DMS153 (cell line): ENCODE measurements around the gene IDI1.
A peak's percentile ranks its signal among the peaks of the same experiment; 100 is the strongest.
"Not testable (repeated sequence)": the region's sequence is repeated elsewhere in the genome, so short reads cannot be mapped to it uniquely, and the experiment has no call there.

ENCODE experiments used
- DNase-seq: peaks from one replicate; lab custom pipeline; 2025; lab: John Stamatoyannopoulos, UW

The IDI1 gene

GRCh38 chr10:1063232-1063865 is 14.4 kb upstream of the IDI1 start:
- DNase-seq, result no peak

- no peak for DNase-seq
These were observed 13.2 kb upstream of the IDI1 start for GRCh38 chr10:1061930-1062774.

DNA sequence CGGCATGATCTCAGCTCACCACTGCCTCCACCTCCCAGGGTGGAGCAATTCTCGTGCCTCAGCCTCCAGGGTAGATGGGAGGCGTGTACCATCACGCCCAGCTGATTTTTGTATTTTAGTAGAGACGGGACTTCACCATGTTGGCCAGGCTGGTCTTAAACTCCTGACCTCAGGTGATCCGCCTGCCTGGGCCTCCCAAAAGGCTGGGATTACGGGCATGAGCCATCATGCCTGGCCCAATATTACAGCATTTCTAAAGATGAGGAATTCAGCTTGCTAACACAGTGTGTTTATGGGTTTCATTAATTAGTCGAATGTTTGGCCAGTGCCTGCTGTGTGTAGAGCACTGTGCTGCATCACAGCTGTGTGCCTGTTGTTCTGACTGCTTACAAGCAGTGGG is 11.0 kb upstream of the IDI1 start:
- DNase-seq, result no peak

- no peak for DNase-seq
These were observed 9.1 kb upstream of the IDI1 start for GRCh38 chr10:1058017-1058416.

- no peak for DNase-seq
These were observed 8.3 kb upstream of the IDI1 start for GRCh38 chr10:1057106-1057657.

DNA sequence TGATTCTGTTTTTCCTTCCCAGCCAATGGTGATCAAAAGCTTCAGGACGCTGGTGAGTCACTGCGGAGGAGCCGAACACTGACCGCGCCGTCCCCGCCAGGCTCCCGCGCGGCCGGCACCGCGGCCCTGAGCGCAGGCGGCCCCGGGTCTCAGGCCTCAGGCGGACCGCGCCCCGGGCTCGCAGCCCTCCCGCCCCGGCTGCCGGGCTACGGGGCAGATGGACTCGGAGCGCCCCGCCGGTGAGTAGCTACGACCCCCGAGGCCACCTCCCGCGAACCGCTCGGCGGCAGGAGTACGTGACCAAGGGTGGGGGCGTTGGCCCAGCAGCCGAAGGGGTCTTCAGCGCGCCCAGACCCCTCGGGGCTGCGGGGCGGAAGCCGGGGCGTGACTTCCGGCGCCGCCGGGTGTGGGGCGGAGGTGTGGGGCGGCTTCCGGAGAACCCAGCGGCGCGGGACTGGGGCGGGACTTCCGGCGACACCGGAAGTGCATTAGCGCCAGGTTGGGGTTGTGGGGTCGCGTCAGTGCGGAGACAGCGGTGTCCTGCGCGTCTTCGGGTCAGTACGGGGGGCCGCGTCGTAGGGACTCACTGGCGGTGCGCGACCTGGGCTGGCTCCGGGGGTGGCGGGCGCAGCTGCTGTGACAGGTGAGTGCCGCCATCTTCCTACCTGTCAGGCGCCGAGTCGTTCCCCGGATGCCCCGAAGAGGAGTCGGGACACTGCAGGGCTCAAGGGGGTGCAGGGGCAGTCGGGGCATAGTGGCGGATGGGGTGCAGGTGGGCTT is 7.6 kb upstream of the IDI1 start, which contains the start of gene WDR37:
Gene WDR37 (plus strand): TSS at position 60 of the 780 bp plus-strand sequence. CDS start 15,771 bp downstream, outside the sequence.
- DNase-seq, result peak; percentile 6

- DNase-seq, result no peak
These were observed 5.8 kb upstream of the IDI1 start for GRCh38 chr10:1054684-1055083.

DNA sequence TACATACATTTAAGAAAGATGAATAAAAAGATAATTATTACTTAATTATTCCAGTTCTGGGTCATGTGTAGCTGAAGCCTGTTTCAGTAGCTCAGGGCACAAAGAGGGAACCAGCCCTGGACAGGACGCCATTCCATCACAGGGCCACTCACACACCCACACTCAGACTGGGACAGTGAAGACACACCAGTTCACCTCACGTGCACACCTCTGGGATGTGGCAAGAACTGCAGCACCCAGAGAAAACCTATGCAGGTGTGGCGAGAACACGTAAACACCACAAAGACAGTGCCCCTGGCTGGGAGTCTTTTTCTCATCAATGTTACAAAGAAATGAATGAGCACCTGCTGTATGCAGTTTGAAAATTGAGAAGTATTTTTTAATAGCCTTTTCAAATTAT is 1.6 kb upstream of the IDI1 start:
- DNase-seq, result no peak

DNA sequence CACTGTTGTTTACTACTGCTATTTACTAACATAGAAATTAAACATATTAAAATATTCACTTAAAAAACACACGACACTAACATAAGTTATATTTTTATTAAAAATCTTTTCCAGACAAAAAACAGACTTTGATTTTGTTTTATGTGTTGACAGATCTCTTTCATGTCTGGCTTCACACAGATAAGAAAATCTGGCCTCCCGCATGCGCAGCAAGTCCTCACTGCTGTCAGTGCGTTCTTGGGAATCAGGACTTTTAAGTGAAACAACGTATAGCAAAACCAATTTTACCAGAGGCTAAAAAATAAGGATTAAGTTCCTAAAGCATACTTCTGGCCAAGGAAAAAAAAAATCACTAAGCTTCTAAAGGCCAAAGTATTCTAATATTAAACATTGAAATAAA is 1.2 kb upstream of the IDI1 start:
- DNase-seq, result no peak

DNA sequence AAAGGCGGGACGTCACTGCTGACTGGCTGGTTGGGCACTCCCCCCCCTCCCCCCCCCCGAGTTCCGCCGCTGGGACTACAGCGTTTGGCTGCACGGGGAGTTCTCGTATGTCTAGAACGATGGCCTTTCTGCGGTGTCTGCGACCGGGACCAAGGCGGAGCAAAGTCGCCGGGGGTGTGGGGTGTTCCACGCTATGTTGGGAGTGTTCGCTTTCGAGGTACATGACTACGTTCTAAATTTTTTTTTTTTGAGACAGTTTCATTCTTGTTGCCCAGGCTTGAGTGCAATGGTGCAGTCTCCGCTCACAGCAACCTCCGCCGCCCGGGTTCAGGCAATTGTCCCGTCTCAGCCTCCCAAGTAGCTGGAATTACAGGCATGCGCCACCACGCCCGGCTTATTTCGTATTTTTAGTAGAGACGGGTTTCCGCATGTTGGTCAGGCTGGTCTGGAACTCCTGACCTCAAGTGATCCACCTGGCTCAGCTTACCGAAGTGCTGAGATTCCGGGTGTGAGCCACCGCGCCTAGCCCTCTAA is 573 bp upstream of the IDI1 start:
- DNase-seq, result no peak

DNA sequence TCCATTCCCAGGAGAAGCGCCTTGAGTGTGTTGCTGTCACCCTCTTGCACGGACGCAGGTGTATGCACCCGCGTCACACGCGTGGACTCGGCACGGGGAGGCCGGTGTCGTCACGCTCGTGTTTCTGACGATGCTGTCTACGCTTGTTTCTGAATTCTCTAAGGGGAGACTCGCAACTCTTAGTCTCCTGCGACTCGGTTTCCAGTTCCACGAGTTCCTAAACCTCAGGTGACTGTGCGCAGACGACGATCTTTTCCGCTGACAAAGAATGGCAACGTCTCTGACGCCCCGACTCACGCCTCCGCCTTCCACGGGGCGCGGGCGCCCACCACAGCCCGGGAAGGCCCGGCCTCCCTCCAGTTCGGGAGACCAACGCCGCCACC is 579 bp downstream of the IDI1 start:
- no peak for DNase-seq

GRCh38 chr10:1047937-1048336 is 982 bp downstream of the IDI1 start:
- no peak for DNase-seq

DNA sequence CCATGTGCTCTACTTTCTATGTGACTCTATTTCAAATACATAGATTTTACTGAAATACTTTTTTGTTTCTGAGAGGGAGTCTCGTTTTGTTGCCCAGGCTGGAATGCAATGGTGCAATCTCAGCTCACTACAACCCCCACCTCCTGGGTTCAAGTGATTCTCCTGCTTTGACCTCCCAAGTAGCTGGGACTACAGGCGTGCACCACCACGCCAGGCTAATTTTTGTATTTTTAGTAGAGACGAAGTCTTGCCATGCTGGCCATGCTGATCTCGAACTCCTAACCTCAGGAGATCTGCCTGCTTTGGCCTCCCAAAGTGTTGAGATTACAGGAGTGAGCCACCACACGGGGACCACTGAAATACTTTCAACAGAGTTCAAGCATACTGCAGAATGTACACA is 3.5 kb downstream of the IDI1 start:
- no peak for DNase-seq

- DNase-seq, result no peak
These were observed 4.0 kb downstream of the IDI1 start for GRCh38 chr10:1044964-1045363.

DNA sequence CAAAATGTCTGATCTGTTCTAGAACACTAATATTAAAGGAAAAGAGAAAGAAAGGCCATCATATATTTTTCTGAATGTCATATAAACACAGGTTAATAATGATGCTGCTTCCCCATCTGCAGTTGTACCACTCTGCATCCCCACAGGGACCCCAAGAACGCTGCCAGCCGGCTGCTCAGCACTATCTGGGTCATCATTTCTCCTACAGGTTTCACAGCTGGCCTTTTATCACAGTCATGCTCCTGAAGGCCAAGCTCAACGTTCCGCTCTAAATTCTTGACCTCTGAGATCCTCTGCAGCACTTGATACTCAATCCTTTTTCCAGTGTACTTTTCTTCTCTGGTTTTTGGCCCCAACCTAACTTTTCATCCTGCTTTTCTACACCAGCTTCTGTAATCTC is 4.8 kb downstream of the IDI1 start:
- no peak for DNase-seq

DNA sequence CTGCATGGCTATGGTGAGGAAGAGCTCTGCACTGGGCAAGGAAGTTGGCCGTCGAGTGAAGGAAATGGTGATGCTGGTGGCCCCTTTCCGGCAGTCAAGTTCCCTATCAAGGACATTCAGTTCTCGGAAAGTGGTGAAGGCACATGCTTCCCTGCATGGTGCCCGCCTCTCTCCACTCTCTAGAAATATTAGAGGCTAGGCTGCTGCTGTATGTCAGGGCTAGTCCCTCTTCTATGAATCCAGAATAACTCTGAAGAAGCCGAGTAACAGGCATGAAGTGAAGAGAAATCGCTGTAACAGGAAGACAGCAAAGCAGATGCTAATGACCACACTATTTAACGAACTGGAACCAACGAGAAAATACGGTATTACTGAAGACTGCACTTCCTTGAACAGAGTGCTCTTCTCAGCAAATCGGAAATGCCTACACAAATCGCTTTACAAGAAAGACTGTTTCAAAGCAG is 5.4 kb downstream of the IDI1 start:
- no peak for DNase-seq

DNA sequence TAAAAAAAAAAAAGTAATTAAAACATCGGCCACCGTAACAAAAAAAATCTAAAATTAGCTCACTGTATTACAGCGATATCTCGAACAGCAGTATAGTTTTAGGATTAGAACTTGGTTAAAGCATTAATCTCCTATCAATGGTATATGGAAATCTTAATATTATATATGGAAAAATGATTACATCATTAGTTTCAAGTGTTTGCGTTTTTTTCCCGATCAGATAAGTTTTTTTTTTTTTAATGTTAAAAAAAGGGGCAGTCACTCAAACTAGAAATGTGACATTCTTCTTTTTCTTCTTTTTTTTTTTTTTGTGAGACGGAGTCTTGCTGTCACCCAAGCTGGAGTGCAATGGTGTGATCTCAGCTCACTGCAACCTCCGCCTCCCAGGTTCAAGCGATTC is 7.4 kb downstream of the IDI1 start:
- DNase-seq, result no peak

- no peak for DNase-seq
These were observed 8.8 kb downstream of the IDI1 start for GRCh38 chr10:1040133-1040532.

DNA sequence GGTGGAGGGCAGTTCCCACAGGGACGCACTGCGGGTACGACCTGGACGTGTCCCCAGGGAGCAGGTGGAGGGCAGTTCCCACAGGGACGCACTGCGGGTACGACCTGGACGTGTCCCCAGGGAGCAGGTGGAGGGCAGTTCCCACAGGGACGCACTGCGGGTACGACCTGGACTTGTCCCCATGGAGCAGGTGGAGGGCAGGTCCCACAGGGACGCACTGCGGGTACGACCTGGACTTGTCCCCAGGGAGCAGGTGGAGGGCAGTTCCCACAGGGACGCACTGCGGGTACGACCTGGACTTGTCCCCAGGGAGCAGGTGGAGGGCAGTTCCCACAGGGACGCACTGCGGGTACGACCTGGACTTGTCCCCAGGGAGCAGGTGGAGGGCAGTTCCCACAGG is 10.2 kb downstream of the IDI1 start:
- not testable (repeated sequence) for DNase-seq

DNA sequence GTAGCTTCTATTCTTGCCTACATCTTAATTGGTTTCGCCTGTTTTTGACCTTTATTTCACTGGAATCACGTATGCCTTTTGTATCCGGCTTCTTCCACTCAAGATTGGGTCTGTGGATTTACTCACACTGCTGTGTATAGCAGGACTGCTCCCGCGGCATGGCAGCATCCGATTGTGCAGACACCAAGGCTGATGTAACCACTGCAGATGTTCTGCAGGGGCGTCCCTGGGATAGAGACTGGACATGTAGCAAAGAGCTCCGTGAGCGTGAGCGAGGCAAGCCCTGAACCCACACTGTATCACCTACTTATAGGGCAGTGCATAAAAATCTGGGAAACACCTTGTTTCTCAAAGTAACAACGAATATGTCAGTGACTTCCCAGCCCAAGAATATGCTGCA is 11.8 kb downstream of the IDI1 start:
- no peak for DNase-seq

- DNase-seq, result no peak
These were observed 12.6 kb downstream of the IDI1 start for GRCh38 chr10:1036341-1036791.

GRCh38 chr10:1035201-1035600 is 13.7 kb downstream of the IDI1 start:
- DNase-seq, result no peak
